GM12801 (cell line): ENCODE data around the gene CIRBP.

Experiments used
- TF ChIP-seq, protein P1 (sequence below): IDR thresholded peaks from one replicate; pipeline ENCODE4 v1.5.1; 2011; ENCODE audit warnings: control low read depth; ENCODE audit not compliant: insufficient read length; ENCODE audit errors: extremely low read depth

Gene CIRBP

GRCh38 chr19:1267477-1268225 lies 1.5 kb upstream of the CIRBP start:
- TF ChIP-seq, protein P1, sequence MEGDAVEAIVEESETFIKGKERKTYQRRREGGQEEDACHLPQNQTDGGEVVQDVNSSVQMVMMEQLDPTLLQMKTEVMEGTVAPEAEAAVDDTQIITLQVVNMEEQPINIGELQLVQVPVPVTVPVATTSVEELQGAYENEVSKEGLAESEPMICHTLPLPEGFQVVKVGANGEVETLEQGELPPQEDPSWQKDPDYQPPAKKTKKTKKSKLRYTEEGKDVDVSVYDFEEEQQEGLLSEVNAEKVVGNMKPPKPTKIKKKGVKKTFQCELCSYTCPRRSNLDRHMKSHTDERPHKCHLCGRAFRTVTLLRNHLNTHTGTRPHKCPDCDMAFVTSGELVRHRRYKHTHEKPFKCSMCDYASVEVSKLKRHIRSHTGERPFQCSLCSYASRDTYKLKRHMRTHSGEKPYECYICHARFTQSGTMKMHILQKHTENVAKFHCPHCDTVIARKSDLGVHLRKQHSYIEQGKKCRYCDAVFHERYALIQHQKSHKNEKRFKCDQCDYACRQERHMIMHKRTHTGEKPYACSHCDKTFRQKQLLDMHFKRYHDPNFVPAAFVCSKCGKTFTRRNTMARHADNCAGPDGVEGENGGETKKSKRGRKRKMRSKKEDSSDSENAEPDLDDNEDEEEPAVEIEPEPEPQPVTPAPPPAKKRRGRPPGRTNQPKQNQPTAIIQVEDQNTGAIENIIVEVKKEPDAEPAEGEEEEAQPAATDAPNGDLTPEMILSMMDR, result no peak

DNA sequence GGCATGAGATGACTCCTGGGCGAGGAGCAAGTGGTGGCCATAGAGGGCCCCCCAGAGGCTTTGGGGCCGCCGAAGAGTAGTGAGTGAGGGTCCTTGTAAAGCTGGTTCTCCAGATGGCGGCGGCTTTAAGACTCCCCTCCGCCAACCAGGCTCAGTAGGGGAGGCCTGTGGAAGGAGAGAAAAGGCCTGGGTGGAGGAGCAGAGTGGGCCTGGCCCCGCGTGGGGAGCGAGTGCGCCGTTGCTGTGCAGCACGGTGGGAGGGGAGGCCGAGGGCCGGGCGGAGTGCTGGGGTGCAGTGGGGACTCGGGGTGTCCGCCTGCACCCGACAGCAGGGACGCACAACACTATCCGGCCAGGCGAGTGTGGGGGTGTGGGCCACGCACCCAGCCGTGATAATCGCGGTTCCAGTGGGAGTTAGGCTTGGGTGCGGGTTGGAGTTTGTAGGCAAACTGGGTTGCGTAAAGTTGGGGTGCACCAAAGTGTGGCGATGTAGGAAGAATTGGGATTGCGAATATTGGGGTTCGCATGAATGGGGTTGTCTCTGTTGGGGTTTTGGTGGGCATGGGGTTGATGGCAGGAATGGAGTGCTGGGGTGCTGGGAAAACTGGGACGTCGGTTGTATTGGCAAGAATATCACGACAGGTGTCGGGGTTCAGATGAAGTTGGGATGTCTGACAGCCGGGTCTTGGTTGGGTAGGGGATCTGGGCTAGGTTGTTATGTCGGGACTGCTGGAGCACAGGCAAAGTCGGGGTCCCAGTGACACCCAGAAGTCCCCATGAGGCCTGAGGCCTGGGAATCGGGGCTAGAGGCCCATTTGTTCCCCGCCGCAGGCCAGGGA lies 687 bp upstream of the CIRBP start:
- TF ChIP-seq, protein P1, result no peak

DNA sequence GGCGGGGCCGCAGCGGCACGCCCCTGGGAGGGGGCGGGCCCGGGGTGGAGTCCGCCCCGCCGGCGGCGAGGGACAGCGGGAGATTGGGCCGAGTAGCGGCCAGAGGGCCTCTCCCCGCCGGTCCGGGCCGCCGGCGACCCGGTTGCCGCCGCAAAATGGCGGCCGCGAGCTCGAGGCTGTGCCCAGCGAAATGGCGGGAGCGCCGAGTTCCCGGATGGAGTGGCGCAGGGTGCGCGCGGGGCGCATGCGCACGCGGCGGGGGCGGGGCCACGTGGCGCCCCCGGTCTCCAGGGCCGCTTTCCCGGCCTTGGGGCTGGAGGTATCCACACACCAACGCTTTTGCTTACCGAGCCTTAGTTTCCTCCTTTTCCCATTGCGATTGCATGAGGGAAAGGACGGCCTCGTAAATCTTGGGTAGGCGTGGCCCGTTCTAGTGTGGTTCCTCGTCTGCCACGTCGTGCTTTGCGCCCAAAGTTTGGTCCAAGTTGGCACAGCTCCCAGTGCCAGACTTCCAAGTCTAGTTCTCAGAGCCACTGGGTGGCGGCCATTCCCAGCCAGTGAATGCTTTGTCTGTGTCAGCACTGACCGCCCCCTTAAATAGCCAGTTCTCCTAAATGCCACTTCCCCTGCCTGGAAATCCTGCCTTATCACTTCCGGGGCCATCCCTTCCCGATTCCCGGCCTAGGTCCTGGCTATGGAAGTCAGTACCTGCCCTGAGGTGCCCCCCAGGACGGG lies 513 bp downstream of the CIRBP start:
- TF ChIP-seq, protein P1, result no peak

GRCh38 chr19:1270213-1270853 lies 1.2 kb downstream of the CIRBP start:
- TF ChIP-seq, protein P1, result no peak

DNA sequence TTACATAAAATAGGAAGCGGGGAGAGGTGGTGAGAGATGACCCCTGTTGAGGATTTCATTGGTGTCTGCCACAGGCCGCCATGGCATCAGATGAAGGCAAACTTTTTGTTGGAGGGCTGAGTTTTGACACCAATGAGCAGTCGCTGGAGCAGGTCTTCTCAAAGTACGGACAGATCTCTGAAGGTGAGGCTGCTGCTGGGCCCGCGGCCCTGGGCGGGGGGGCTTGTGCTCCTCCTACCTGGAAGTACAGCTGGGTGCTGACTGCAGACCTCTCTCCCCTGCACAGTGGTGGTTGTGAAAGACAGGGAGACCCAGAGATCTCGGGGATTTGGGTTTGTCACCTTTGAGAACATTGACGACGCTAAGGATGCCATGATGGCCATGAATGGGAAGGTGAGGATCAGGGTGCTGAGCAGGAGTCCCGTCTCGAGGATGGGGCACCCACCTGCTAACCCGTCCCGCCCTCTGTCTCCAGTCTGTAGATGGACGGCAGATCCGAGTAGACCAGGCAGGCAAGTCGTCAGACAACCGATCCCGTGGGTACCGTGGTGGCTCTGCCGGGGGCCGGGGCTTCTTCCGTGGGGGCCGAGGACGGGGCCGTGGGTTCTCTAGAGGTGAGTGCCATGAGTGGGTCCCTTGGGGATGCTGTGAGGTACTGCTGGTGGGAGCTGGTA lies 1.9 kb downstream of the CIRBP start:
- TF ChIP-seq, protein P1, result no peak

DNA sequence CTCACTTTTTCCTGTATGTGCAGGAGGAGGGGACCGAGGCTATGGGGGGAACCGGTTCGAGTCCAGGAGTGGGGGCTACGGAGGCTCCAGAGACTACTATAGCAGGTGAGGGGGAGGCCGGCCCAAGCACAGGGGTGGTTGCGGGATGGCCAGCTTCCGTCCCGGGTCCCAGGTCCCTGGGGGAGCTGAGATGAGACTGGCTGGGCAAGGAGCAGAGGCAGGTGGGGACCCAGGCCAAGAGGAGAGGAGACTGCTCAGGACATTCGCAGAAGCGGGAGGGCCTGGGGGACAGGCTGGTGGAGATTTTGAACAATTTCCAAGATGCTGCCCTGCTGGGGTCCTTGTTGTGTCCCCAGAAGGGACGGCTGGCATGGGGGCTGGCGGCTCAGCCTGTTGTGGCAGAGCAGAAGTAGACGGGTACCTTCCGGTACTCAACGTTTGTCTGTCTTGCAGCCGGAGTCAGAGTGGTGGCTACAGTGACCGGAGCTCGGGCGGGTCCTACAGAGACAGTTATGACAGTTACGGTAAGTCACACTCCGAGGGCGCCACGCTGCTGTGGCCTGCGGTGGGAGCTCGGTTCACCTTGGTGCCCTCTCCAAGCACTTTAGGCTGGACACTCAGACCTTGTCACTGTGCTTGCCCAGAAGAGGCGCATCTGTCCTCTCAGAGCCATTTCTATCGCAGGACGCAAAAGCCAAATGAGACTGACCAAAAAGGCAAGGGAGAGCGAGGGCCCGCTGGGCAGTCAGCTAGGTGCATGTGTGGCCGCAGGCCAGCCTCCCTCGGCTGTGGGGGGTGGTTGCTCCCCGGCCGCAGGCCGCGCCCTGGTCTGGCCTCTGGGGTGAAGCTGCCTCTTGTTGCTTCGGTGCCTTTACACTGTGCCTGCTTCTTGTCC lies 2.6 kb downstream of the CIRBP start:
- TF ChIP-seq, protein P1, result no peak
